Measurements from ENCODE around the gene RBM18. TPM values are rescaled to one million over a fixed set of nuclear protein-coding genes. Genes with fewer than 3 reads are reported as not detected.

RBM18 gene
- polyA plus RNA-seq, 1 experiment, result 14.7 TPM

GRCh38 chr9:122204491-122204890, 60.1 kb downstream of the RBM18 start:
- DNase-seq (ENCODE audit: low read depth), result no peak
- H3K27me3 ChIP-seq (ENCODE audit: control insufficient read depth, insufficient read depth, low read length), result no peaks in the 10 kb centered on the region
- H3K4me3 ChIP-seq (ENCODE audit: low read depth, low read length), result no peak overlapping the region
- H3K36me3 ChIP-seq (ENCODE audit: control insufficient read depth, insufficient read depth, low read length), result no peaks in the 10 kb centered on the region
- ChIA-PET CTCF (interaction anchor here (0.8 kb wide), 1 partner anchor 12 kb away, joined by 3 read pairs; no protein-coding TSS in a partner anchor), POLR2A (no interaction called here)
- no peak for TF ChIP-seq CTCF (IDR thresholded peaks at IDR 0.05; ENCODE audit: insufficient read depth, low read depth, low read length)

GRCh38 chr9:122204055-122204454, 60.6 kb downstream of the RBM18 start:
- ChIA-PET POLR2A (interaction anchor here (0.6 kb wide), 1 partner anchor 143 kb away, joined by 3 read pairs; no protein-coding TSS in a partner anchor), CTCF (interaction anchor here (0.8 kb wide), 1 partner anchor 12 kb away, joined by 3 read pairs; no protein-coding TSS in a partner anchor)
- H3K36me3 ChIP-seq (ENCODE audit: control insufficient read depth, insufficient read depth, low read length), result no peaks in the 10 kb centered on the region
- H3K4me3 ChIP-seq (ENCODE audit: low read depth, low read length), result no peak overlapping the region
- TF ChIP-seq CTCF (IDR thresholded peaks at IDR 0.05; ENCODE audit: insufficient read depth, low read depth, low read length), result no peak
- no peaks in the 10 kb centered on the region for H3K27me3 ChIP-seq (ENCODE audit: control insufficient read depth, insufficient read depth, low read length)
- no peak for DNase-seq (ENCODE audit: low read depth)

- no peaks in the 10 kb centered on the region for H3K36me3 ChIP-seq (ENCODE audit: control insufficient read depth, insufficient read depth, low read length)
- H3K4me3 ChIP-seq (ENCODE audit: low read depth, low read length), result no peak overlapping the region
- no peak for DNase-seq (ENCODE audit: low read depth)
- CTCF ChIA-PET, result interaction anchor here (1.6 kb wide), 1 partner anchor 10 kb away, joined by 3 read pairs; no protein-coding TSS in a partner anchor
- POLR2A ChIA-PET, result no interaction called here
- TF ChIP-seq CTCF (IDR thresholded peaks at IDR 0.05; ENCODE audit: insufficient read depth, low read depth, low read length), result no peak
- H3K27me3 ChIP-seq (ENCODE audit: control insufficient read depth, insufficient read depth, low read length), result peaks cover 3% of the 10 kb centered on the region; the same call in 1 of the 2 replicates
Measured at GRCh38 chr9:122202111-122202510, 62.5 kb downstream of the RBM18 start.

GRCh38 chr9:122201641-122202040, 63.0 kb downstream of the RBM18 start:
- CTCF ChIA-PET, result interaction anchor here (1.6 kb wide), 1 partner anchor 9 kb away, joined by 3 read pairs; no protein-coding TSS in a partner anchor
- peaks cover 3% of the 10 kb centered on the region; the same call in 1 of the 2 replicates for H3K27me3 ChIP-seq (ENCODE audit: control insufficient read depth, insufficient read depth, low read length)
- POLR2A ChIA-PET, result no interaction called here
- no peak overlapping the region for H3K4me3 ChIP-seq (ENCODE audit: low read depth, low read length)
- DNase-seq (ENCODE audit: low read depth), result no peak
- TF ChIP-seq CTCF (IDR thresholded peaks at IDR 0.05; ENCODE audit: insufficient read depth, low read depth, low read length), result no peak
- H3K36me3 ChIP-seq (ENCODE audit: control insufficient read depth, insufficient read depth, low read length), result no peaks in the 10 kb centered on the region

- POLR2A ChIA-PET, result no interaction called here
- no peaks in the 10 kb centered on the region for H3K36me3 ChIP-seq (ENCODE audit: control insufficient read depth, insufficient read depth, low read length)
- no peak for TF ChIP-seq CTCF (IDR thresholded peaks at IDR 0.05; ENCODE audit: insufficient read depth, low read depth, low read length)
- CTCF ChIA-PET, result no interaction called here
- H3K4me3 ChIP-seq (ENCODE audit: low read depth, low read length), result no peak overlapping the region
- H3K27me3 ChIP-seq (ENCODE audit: control insufficient read depth, insufficient read depth, low read length), result peaks cover 3% of the 10 kb centered on the region; the same call in 1 of the 2 replicates
- no peak for DNase-seq (ENCODE audit: low read depth)
Measured at GRCh38 chr9:122200960-122201595, 63.6 kb downstream of the RBM18 start.
